CD4-positive, alpha-beta memory T cell (primary cell): Measurements from ENCODE around the gene LHX5. TPM values are rescaled to one million over a fixed set of nuclear protein-coding genes. Genes with fewer than 3 reads are reported as not detected.
"Not testable (repeated sequence)": the region's sequence is repeated elsewhere in the genome, so short reads cannot be mapped to it uniquely, and the experiment has no call there.

Experiments used
- CTCF ChIA-PET: fragments of 350-600 bp; sonication (Branson Sonifier 250); formaldehyde crosslinking; loops from one replicate; lab custom pipeline; 2021; ENCODE audit warnings: inconsistent platforms; ENCODE audit not compliant: partially characterized antibody; lab: Charles Lee
- POLR2A ChIA-PET: fragments of 350-600 bp; sonication (Branson Sonifier 250); formaldehyde crosslinking; loops from one replicate; lab custom pipeline; 2021; ENCODE audit not compliant: partially characterized antibody; lab: Charles Lee
- DNase-seq, 5 donors: peaks; one replicate each; pipeline versions ENCODE4 v3.0.0 to v3.0.0-alpha.2; 2020 to 2022; ENCODE audit warnings: mixed read lengths in 1 of 5
- H3K27ac ChIP-seq: one replicate; pipeline ENCODE4 v1.7.0; 2013; ENCODE audit warnings: low read depth, low read length
- H3K27me3 ChIP-seq: 2 replicates; pipeline ENCODE4 v1.7.0; 2013; ENCODE audit warnings: mild to moderate bottlenecking, low read length, moderate library complexity; ENCODE audit not compliant: insufficient read depth
- H3K36me3 ChIP-seq: 2 replicates; pipeline ENCODE4 v1.7.0; 2013; ENCODE audit warnings: mild to moderate bottlenecking, low read length, moderate library complexity; ENCODE audit not compliant: insufficient read depth
- H3K4me1 ChIP-seq: 2 replicates; pipeline ENCODE4 v1.7.0; 2013; ENCODE audit warnings: mild to moderate bottlenecking, low read length, moderate library complexity; ENCODE audit not compliant: insufficient read depth
- H3K4me3 ChIP-seq, 2 donors: one replicate each; pipeline ENCODE4 v1.7.0; 2013; ENCODE audit warnings: low read length in 2 of 2, mild to moderate bottlenecking in 1 of 2
- H3K9me3 ChIP-seq, 2 donors: one replicate each; pipeline ENCODE4 v1.7.0; 2013; ENCODE audit warnings: low read length in 2 of 2, control low read depth in 1 of 2; ENCODE audit not compliant: control insufficient read depth in 1 of 2
- H3K27ac Mint-ChIP-seq, 7 donors: one replicate each; pipeline ENCODE4 v1.8.0; 2020 to 2021; ENCODE audit warnings: mixed read lengths in 7 of 7, mild to moderate bottlenecking in 6 of 7, inconsistent platforms in 3 of 7, moderate library complexity in 3 of 7
- H3K27me3 Mint-ChIP-seq, 2 donors: one replicate each; pipeline ENCODE4 v1.8.0; 2020 to 2021; ENCODE audit warnings: mixed read lengths in 2 of 2
- H3K36me3 Mint-ChIP-seq, 2 donors: one replicate each; pipeline ENCODE4 v1.8.0; 2020 to 2021; ENCODE audit warnings: mixed read lengths in 2 of 2, inconsistent platforms in 1 of 2, mild to moderate bottlenecking in 1 of 2
- H3K4me1 Mint-ChIP-seq, 4 donors: one replicate each; pipeline ENCODE4 v1.8.0; 2020 to 2021; ENCODE audit warnings: mixed read lengths in 4 of 4, mild to moderate bottlenecking in 1 of 4
- H3K4me3 Mint-ChIP-seq, 8 donors: one replicate each; pipeline ENCODE4 v1.8.0; 2020 to 2021; ENCODE audit warnings: mixed read lengths in 8 of 8, mild to moderate bottlenecking in 7 of 8, moderate library complexity in 6 of 8, inconsistent platforms in 3 of 8
- H3K9me3 Mint-ChIP-seq, 8 donors: one replicate each; pipeline ENCODE4 v1.8.0; 2020 to 2021; ENCODE audit warnings: mixed read lengths in 8 of 8, mild to moderate bottlenecking in 5 of 8, inconsistent platforms in 3 of 8, moderate library complexity in 1 of 8
- intact Hi-C: fragments of 100-400 bp; cut with micrococcal nuclease; formaldehyde crosslinking; loops from one replicate; pipeline ENCODE4 v1.15.1; 2023
- polyA plus RNA-seq, 2 donors: library from polyadenylated mRNA; unstranded; fragments of 300-500 nt; fragmentation: Illumina TruSeq; gene quantifications; one replicate each; pipeline ENCODE4 v1.2.3, GENCODE V29; 2021
- total RNA-seq, 2 experiments: library from RNA; stranded (reverse); gene quantifications; one replicate each; pipeline ENCODE4 v1.2.3, GENCODE V29; 2021

The LHX5 gene
- total and polyA plus RNA-seq, 4 experiments from 2014 or later, result not detected

DNA sequence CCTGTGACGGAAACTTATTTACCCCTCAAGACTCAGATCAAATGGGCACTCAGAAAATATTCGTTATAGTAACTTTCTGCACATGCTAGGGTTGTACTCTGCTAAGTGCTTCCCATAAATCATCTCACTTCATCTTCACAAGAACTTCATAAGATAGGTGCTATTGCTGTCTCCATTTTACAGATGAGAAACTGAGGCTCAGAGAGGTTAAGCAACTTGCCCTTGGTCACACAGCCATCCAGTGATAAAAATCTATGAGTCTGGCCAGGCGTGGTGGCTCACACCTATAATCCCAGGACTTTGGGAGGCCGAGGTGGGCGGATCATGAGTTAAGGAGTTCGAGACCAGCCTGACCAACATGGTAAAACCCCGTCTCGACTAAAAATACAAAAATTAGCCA, 33.2 kb upstream of the LHX5 start:
- no peak overlapping the region for H3K27ac ChIP-seq
- no peaks in the 10 kb centered on the region for H3K4me1 ChIP-seq
- H3K36me3 ChIP-seq, result no peaks in the 10 kb centered on the region
- no peak overlapping the region for H3K4me3 ChIP-seq
- ChIA-PET POLR2A (no interaction called here), CTCF (no interaction called here)
- Mint-ChIP-seq H3K27ac (no peak overlapping the region), H3K27me3 (peaks cover 37 to 42% of the 10 kb centered on the region in 2 donors), H3K9me3 (peaks cover 0 to 21% (median 3%) of the 10 kb centered on the region in 8 donors), H3K4me3 (no peak overlapping the region), H3K4me1 (no peaks in the 10 kb centered on the region), H3K36me3 (no peaks in the 10 kb centered on the region)
- DNase-seq, result no peak
- H3K27me3 ChIP-seq, result peaks cover 10% of the 10 kb centered on the region
- intact Hi-C loops, result no loop called here
- no peaks in the 10 kb centered on the region for H3K9me3 ChIP-seq

GRCh38 chr12:113500782-113501311, 29.2 kb upstream of the LHX5 start:
- Mint-ChIP-seq H3K4me1 (no peaks in the 10 kb centered on the region), H3K4me3 (no peak overlapping the region), H3K27me3 (peaks cover 29% of the 10 kb centered on the region in 2 donors), H3K27ac (no peak overlapping the region), H3K9me3 (peaks cover 0 to 4% (median 0%) of the 10 kb centered on the region in 8 donors), H3K36me3 (no peaks in the 10 kb centered on the region)
- H3K36me3 ChIP-seq, result no peaks in the 10 kb centered on the region
- no peak overlapping the region for H3K27ac ChIP-seq
- ChIA-PET CTCF (no interaction called here), POLR2A (no interaction called here)
- H3K4me1 ChIP-seq, result no peaks in the 10 kb centered on the region
- no peak for DNase-seq
- intact Hi-C loops, result no loop called here
- peaks cover 10% of the 10 kb centered on the region for H3K27me3 ChIP-seq
- no peak overlapping the region for H3K4me3 ChIP-seq
- no peaks in the 10 kb centered on the region for H3K9me3 ChIP-seq

DNA sequence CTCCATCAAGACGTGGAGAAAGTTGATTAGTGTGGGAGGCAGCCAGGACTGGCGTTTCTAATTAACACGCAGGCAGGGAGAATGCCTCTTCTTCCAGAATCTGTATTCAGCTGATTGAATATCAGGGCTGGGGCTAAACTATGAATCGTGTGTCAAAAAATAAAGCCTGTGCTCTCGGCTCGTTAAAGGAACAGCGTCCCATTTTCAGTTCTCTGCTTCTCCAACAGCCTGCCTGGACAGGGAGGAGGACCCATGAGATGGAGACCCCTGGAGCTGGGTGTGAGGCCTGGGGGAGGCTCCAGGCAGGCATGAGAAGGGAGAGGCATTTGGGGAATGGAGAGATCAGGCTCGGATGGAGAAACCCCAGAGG, 28.6 kb upstream of the LHX5 start:
- no peak overlapping the region for H3K27ac ChIP-seq
- intact Hi-C loops, result no loop called here
- no peak overlapping the region for H3K27ac Mint-ChIP-seq
- peaks cover 28 to 29% of the 10 kb centered on the region in 2 donors for H3K27me3 Mint-ChIP-seq
- H3K9me3 ChIP-seq, result no peaks in the 10 kb centered on the region
- ChIA-PET POLR2A (no interaction called here), CTCF (no interaction called here)
- no peak for DNase-seq
- no peaks in the 10 kb centered on the region for H3K4me1 ChIP-seq
- no peaks in the 10 kb centered on the region for H3K4me1 Mint-ChIP-seq
- no peak overlapping the region for H3K4me3 ChIP-seq
- no peaks in the 10 kb centered on the region for H3K36me3 Mint-ChIP-seq
- no peaks in the 10 kb centered on the region for H3K36me3 ChIP-seq
- peaks cover 0 to 4% (median 0%) of the 10 kb centered on the region in 8 donors for H3K9me3 Mint-ChIP-seq
- H3K4me3 Mint-ChIP-seq, result no peak overlapping the region
- peaks cover 10% of the 10 kb centered on the region for H3K27me3 ChIP-seq

DNA sequence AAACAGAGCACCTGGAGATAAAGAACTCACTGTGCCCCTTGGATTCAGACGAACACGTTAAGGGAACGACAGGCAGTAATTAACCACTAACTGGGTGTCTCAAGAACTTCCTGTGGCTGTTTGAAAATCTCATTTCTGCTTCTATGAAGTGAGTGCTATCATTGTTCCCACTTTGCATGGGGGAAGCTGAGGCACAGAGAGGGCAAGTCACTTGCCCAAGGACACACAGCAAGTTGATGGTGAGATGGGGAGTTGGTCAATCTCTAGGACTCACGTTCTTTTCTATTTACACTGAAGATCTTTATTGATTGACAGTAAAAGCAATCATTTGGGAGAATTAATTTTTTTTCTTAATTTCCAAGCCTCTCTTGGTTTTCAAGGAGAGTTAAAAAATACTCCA, 26.8 kb upstream of the LHX5 start:
- no peak overlapping the region for H3K27ac Mint-ChIP-seq
- peaks cover 0 to under 1% (median 0%) of the 10 kb centered on the region in 8 donors for H3K9me3 Mint-ChIP-seq
- DNase-seq, result no peak
- no peaks in the 10 kb centered on the region for H3K36me3 ChIP-seq
- no peaks in the 10 kb centered on the region for H3K9me3 ChIP-seq
- no peaks in the 10 kb centered on the region for H3K4me1 ChIP-seq
- no peaks in the 10 kb centered on the region for H3K4me1 Mint-ChIP-seq
- H3K36me3 Mint-ChIP-seq, result no peaks in the 10 kb centered on the region
- intact Hi-C loops, result no loop called here
- H3K4me3 Mint-ChIP-seq, result no peak overlapping the region
- no peak overlapping the region for H3K4me3 ChIP-seq
- peaks cover 24 to 26% of the 10 kb centered on the region in 2 donors for H3K27me3 Mint-ChIP-seq
- H3K27ac ChIP-seq, result no peak overlapping the region
- POLR2A ChIA-PET, result no interaction called here
- CTCF ChIA-PET, result no interaction called here
- H3K27me3 ChIP-seq, result peaks cover 10% of the 10 kb centered on the region

DNA sequence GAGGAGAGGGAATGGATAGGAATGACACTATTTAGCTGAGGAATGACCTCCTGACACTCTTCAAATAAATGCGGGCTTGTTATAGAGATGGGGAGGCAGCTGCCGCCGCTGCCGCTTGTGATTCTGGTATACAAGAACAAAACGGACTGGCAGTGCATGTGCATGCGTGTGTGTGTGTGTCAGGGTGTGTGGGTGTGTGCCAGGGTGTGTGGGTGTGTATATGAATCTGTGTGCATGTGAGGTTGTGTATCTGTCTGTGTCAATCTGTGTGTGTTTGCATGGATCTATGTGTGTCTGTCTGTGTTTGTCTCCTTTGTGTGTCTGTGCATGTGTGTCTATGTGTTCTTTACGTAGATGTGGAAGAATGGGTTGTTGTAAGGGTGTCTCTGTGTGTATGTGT, 26.0 kb upstream of the LHX5 start:
- H3K27me3 Mint-ChIP-seq, result peaks cover 24 to 30% of the 10 kb centered on the region in 2 donors
- H3K27me3 ChIP-seq, result peaks cover 10% of the 10 kb centered on the region
- POLR2A ChIA-PET, result no interaction called here
- H3K4me3 Mint-ChIP-seq, result no peak overlapping the region
- H3K9me3 ChIP-seq, result no peaks in the 10 kb centered on the region
- CTCF ChIA-PET, result no interaction called here
- H3K9me3 Mint-ChIP-seq, result peaks cover 0 to 3% (median 0%) of the 10 kb centered on the region in 8 donors
- no peak overlapping the region for H3K27ac ChIP-seq
- no peaks in the 10 kb centered on the region for H3K36me3 ChIP-seq
- H3K4me1 Mint-ChIP-seq, result no peaks in the 10 kb centered on the region
- intact Hi-C loops, result no loop called here
- H3K4me1 ChIP-seq, result no peaks in the 10 kb centered on the region
- no peaks in the 10 kb centered on the region for H3K36me3 Mint-ChIP-seq
- no peak overlapping the region for H3K4me3 ChIP-seq
- H3K27ac Mint-ChIP-seq, result no peak overlapping the region
- no peak for DNase-seq

GRCh38 chr12:113495941-113496340, 24.3 kb upstream of the LHX5 start:
- H3K36me3 Mint-ChIP-seq, H3K27ac ChIP-seq, H3K27me3 ChIP-seq, H3K36me3 ChIP-seq, POLR2A ChIA-PET, H3K9me3 Mint-ChIP-seq, H3K4me3 ChIP-seq, CTCF ChIA-PET, H3K27ac Mint-ChIP-seq, H3K4me1 Mint-ChIP-seq, H3K4me3 Mint-ChIP-seq, intact Hi-C loops, DNase-seq, H3K9me3 ChIP-seq, H3K4me1 ChIP-seq: not testable (repeated sequence)
- H3K27me3 Mint-ChIP-seq, result peaks cover 17 to 19% of the 10 kb centered on the region in 2 donors

- H3K27me3 Mint-ChIP-seq, result peaks cover 21 to 37% of the 10 kb centered on the region in 2 donors
- POLR2A ChIA-PET, result no interaction called here
These were observed 16.7 kb upstream of the LHX5 start for GRCh38 chr12:113488322-113488721.

GRCh38 chr12:113486722-113487121, 15.1 kb upstream of the LHX5 start:
- Histone ChIP-seq H3K4me3 (no peak overlapping the region), H3K9me3 (no peaks in the 10 kb centered on the region), H3K27me3 (no peaks in the 10 kb centered on the region), H3K27ac (no peak overlapping the region), H3K36me3 (no peaks in the 10 kb centered on the region), H3K4me1 (no peaks in the 10 kb centered on the region)
- H3K4me1 Mint-ChIP-seq, result no peaks in the 10 kb centered on the region
- H3K9me3 Mint-ChIP-seq, result peaks cover 0 to 19% (median 8%) of the 10 kb centered on the region in 8 donors
- H3K36me3 Mint-ChIP-seq, result no peaks in the 10 kb centered on the region
- peaks cover 35 to 42% of the 10 kb centered on the region in 2 donors for H3K27me3 Mint-ChIP-seq
- intact Hi-C loops, result no loop called here
- POLR2A ChIA-PET, result no interaction called here
- no peak for DNase-seq
- no peak overlapping the region for H3K4me3 Mint-ChIP-seq
- no peak overlapping the region for H3K27ac Mint-ChIP-seq
- CTCF ChIA-PET, result no interaction called here

More at GRCh38 chr12:113488322-113488721, 16.7 kb upstream of the LHX5 start:
- H3K36me3 ChIP-seq, result no peaks in the 10 kb centered on the region
- Mint-ChIP-seq H3K27ac (no peak overlapping the region), H3K36me3 (no peaks in the 10 kb centered on the region), H3K9me3 (peaks cover 0 to 15% (median 5%) of the 10 kb centered on the region in 8 donors), H3K4me3 (no peak overlapping the region), H3K4me1 (no peaks in the 10 kb centered on the region)
- CTCF ChIA-PET, result no interaction called here
- H3K27me3 ChIP-seq, result no peaks in the 10 kb centered on the region
- intact Hi-C loops, result no loop called here
- no peaks in the 10 kb centered on the region for H3K9me3 ChIP-seq
- H3K4me3 ChIP-seq, result no peak overlapping the region
- no peak overlapping the region for H3K27ac ChIP-seq
- H3K4me1 ChIP-seq, result no peaks in the 10 kb centered on the region
- DNase-seq, result no peak
